GM12874 (cell line): ENCODE data around the gene DOK6.

Source experiments
- TF ChIP-seq, protein P1 (sequence below): IDR thresholded peaks from 2 replicates; pipeline ENCODE4 v1.5.1; 2011; ENCODE audit warnings: low read depth, mild to moderate bottlenecking, control low read depth, low read length, moderate library complexity; ENCODE audit not compliant: insufficient read depth

DOK6 gene

DNA sequence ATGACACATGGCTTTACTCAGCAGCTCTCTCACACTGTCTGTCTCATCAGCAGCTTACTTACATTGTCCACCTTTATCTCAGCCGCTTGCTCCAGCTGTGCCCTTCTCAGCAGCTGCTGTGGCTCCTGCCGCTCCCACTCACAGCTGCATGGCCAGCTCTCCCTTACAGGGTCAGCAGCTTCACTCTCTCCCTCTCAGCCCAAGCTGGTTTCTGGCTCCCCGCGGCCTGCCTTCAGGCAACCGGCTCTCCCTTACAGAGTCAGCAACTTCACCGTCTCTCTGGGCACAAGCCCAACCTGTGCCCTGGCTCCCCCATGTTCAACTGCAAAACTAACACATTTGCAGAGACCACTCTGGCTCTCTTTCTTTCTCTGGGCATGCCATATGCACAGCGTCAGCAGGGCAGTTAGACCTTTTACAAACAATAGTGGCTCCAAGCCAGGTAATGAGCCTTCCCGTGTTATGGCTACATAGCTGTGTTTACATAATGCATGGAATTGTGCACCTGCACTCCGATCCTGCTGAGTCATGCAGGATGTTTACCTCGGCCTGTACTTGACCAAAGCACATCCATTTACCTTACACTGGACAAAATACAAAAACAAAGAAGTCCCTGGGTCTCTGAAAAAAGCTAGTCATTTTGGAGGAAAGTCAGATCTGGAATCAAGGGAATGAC is 167.3 kb downstream of the DOK6 start:
- TF ChIP-seq, protein P1, sequence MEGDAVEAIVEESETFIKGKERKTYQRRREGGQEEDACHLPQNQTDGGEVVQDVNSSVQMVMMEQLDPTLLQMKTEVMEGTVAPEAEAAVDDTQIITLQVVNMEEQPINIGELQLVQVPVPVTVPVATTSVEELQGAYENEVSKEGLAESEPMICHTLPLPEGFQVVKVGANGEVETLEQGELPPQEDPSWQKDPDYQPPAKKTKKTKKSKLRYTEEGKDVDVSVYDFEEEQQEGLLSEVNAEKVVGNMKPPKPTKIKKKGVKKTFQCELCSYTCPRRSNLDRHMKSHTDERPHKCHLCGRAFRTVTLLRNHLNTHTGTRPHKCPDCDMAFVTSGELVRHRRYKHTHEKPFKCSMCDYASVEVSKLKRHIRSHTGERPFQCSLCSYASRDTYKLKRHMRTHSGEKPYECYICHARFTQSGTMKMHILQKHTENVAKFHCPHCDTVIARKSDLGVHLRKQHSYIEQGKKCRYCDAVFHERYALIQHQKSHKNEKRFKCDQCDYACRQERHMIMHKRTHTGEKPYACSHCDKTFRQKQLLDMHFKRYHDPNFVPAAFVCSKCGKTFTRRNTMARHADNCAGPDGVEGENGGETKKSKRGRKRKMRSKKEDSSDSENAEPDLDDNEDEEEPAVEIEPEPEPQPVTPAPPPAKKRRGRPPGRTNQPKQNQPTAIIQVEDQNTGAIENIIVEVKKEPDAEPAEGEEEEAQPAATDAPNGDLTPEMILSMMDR = no peak

DNA sequence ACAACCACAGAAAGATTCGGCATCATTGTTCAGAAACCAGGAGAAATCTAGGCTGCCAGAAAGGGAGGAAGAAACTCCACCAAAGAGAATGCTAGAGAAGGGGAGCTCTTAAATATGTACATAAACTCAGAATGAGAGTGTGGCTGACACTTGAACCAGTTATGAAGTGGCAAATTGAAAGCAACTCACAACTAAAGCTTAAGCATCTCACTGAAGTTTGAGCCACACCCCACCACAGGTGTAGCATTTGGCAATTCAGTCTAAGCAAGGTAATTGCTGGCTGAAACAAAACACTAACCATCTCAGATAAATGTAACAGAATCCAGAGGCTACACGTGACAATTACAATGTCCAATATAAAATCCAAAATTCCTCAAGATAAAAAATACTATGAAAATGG is 168.4 kb downstream of the DOK6 start:
- TF ChIP-seq, protein P1 = no peak

DNA sequence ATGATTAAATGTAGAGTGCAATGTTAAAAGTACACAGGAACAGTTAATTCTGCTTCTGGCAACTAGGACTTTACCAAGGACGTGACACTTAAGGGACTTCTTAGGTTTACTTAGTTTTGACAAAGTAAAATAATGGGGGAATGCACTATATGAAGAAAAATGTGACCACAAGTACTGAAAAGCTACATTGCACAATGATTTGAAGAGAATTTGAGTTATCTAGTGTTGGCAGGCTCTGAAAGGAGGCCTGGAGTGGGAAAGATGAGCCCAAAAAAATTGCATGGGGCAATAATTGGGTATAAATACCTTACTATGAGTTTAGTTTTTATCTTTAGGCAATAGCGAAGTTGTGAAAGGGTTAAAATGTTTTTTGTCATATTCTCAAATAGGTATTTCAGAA is 173.7 kb downstream of the DOK6 start:
- TF ChIP-seq, protein P1 = no peak

DNA sequence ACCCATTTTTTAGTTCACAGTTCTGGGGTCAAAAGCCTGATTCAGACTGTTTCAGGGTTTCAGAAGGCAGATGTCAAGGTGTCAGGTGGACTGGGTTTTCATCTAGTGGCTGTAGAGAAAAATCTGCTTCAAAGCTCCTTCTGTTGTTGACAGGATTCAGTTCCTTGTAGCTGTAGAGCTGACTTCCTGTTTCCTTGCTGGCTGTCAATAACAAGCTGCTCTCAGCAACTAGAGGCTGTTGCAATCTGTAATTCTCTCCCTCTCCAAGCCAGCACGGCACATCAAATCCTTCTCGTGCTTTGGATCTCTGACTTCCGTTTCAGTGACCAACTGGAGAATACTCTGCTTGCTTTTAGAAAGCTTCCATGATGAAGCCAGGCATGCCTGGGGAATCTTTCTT is 179.4 kb downstream of the DOK6 start:
- TF ChIP-seq, protein P1 = no peak

DNA sequence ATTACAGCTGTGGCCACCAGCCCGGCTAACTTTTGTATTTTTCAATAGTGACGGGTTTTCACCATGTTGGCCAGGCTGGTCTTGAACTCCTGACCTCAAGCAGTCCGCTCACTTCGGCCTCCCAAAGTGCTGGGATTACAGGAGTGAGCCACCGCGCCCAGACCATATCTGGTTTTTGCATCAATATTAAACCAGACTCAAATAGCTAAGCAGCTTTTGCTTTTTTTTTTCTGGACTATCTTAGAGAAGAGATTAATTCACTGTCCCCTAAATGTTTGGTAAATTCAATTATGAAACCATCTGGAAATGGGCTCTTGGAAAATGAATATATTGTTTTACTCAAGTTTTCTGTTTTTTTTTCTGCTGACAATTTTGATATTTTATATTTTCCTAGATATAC is 183.7 kb downstream of the DOK6 start:
- TF ChIP-seq, protein P1 = no peak

DNA sequence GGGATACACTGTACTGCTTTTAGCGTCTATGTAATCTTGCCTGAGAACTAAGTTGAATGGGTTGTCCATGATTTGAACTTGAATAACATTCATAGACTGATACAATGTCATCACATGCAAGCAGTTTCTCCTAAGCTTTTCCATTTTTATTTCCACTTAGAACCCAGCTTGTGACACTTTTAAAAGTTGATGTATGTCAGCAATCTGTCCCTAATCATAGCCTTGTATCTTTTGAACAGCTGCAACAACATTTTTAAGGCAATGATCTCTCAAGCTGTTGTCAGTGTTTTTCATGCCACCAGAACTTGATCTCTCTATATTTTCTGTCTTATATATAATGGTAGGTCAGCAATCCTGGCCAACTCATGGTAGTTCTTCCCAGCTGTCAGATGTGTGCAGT is 185.0 kb downstream of the DOK6 start:
- TF ChIP-seq, protein P1 = no peak

DNA sequence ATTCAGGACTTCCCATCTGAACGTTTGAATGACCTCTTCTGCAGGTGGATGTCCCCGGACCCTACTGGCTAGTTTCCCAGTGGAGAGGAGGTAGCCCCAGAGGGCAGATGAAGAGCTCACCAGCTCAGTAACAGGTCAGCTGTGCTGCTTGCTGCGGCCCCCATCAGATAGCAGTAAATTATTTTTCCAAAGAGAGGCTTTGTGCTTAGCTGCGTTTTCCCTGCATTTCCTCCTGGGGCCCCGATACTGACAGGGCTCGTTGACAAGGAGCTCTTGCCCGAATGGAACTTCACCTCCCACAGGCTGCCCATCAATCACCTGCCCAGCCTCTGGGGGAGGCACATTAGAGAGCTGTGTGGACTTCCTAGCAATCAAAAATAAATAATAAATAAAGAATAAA is 185.8 kb downstream of the DOK6 start:
- TF ChIP-seq, protein P1 = no peak
